Measurements from ENCODE around the gene COG2.
"Not testable (repeated sequence)": the region's sequence is repeated elsewhere in the genome, so short reads cannot be mapped to it uniquely, and the experiment has no call there.

COG2 gene

GRCh38 chr1:230627767-230628166, 14.5 kb upstream of the COG2 start:
- DNase-seq (ENCODE audit: low read depth), result no peak

GRCh38 chr1:230629511-230629910, 12.8 kb upstream of the COG2 start:
- no peak for DNase-seq (ENCODE audit: low read depth)

GRCh38 chr1:230631477-230631876, 10.8 kb upstream of the COG2 start:
- no peak for DNase-seq (ENCODE audit: low read depth)

- DNase-seq (ENCODE audit: low read depth), result no peak
These were observed 9.9 kb upstream of the COG2 start for GRCh38 chr1:230632273-230632873.

- DNase-seq (ENCODE audit: low read depth), result no peak
These were observed 8.8 kb upstream of the COG2 start for GRCh38 chr1:230633469-230633868.

- no peak for DNase-seq (ENCODE audit: low read depth)
These were observed 7.9 kb upstream of the COG2 start for GRCh38 chr1:230634384-230634783.

GRCh38 chr1:230636575-230637148, 5.6 kb upstream of the COG2 start:
- DNase-seq (ENCODE audit: low read depth), result no peak

- DNase-seq (ENCODE audit: low read depth), result no peak
These were observed 2.5 kb upstream of the COG2 start for GRCh38 chr1:230639714-230640209.

- DNase-seq (ENCODE audit: low read depth), result no peak
These were observed 935 bp upstream of the COG2 start for GRCh38 chr1:230641346-230641745.

GRCh38 chr1:230641900-230642262, 400 bp upstream of the COG2 start:
- peak; percentile 61 for DNase-seq (ENCODE audit: low read depth)

GRCh38 chr1:230643908-230644307, 1.6 kb downstream of the COG2 start:
- no peak for DNase-seq (ENCODE audit: low read depth)

GRCh38 chr1:230646710-230647302, 4.5 kb downstream of the COG2 start:
- no peak for DNase-seq (ENCODE audit: low read depth)

- DNase-seq (ENCODE audit: low read depth), result no peak
These were observed 5.0 kb downstream of the COG2 start for GRCh38 chr1:230647321-230647720.

- no peak for DNase-seq (ENCODE audit: low read depth)
These were observed 5.8 kb downstream of the COG2 start for GRCh38 chr1:230648114-230648513.

- no peak for DNase-seq (ENCODE audit: low read depth)
These were observed 8.0 kb downstream of the COG2 start for GRCh38 chr1:230650300-230650699.

- DNase-seq (ENCODE audit: low read depth), result no peak
These were observed 9.0 kb downstream of the COG2 start for GRCh38 chr1:230651235-230651634.

- not testable (repeated sequence) for DNase-seq (ENCODE audit: low read depth)
These were observed 14.4 kb downstream of the COG2 start for GRCh38 chr1:230656719-230657118.

- DNase-seq (ENCODE audit: low read depth), result not testable (repeated sequence)
These were observed 15.8 kb downstream of the COG2 start for GRCh38 chr1:230658103-230658502.

GRCh38 chr1:230658691-230659090, 16.4 kb downstream of the COG2 start:
- no peak for DNase-seq (ENCODE audit: low read depth)

- DNase-seq (ENCODE audit: low read depth), result no peak
These were observed 19.7 kb downstream of the COG2 start for GRCh38 chr1:230661976-230662375.

GRCh38 chr1:230668227-230668626, 25.9 kb downstream of the COG2 start:
- no peak for DNase-seq (ENCODE audit: low read depth)

- DNase-seq (ENCODE audit: low read depth), result no peak
These were observed 27.3 kb downstream of the COG2 start for GRCh38 chr1:230669543-230669942.

GRCh38 chr1:230674581-230674980, 32.3 kb downstream of the COG2 start:
- no peak for DNase-seq (ENCODE audit: low read depth)

- DNase-seq (ENCODE audit: low read depth), result no peak
These were observed 34.9 kb downstream of the COG2 start for GRCh38 chr1:230677200-230677599.
